SK-N-SH treated with all-trans-retinoic acid at 6 μM for 48 hours (cell line): Measurements from ENCODE around the gene NOL9.
"Not testable (repeated sequence)": the region's sequence is repeated elsewhere in the genome, so short reads cannot be mapped to it uniquely, and the experiment has no call there.

ENCODE experiments used
- ATAC-seq: fragments of 200-7000 bp; cut with Tn5 transposase; 3 replicates; pipeline ENCODE4 v1.9.1; 2020; ENCODE audit warnings: mild to moderate bottlenecking, moderate library complexity
- ARNTL ChIP-seq: fragments of 450-650 bp; formaldehyde crosslinking; IDR thresholded peaks from 2 replicates; pipeline ENCODE4 v1.5.0; 2020; ENCODE audit warnings: low read depth, mild to moderate bottlenecking, moderate library complexity, borderline replicate concordance
- BACH2 ChIP-seq: fragments of 250-450 bp; sonication (Bioruptor Pico); IDR thresholded peaks from 2 replicates; pipeline ENCODE4 v1.9.0; 2021; ENCODE audit warnings: mild to moderate bottlenecking, borderline replicate concordance
- CREB5 ChIP-seq: fragments of 250-450 bp; sonication (Bioruptor Pico); IDR thresholded peaks from 2 replicates; pipeline ENCODE4 v1.5.1; 2020; ENCODE audit warnings: low read depth, mild to moderate bottlenecking, moderate library complexity
- CSDC2 ChIP-seq: fragments of 250-450 bp; sonication (Bioruptor Pico); IDR thresholded peaks from 2 replicates; pipeline ENCODE4 v1.5.0; 2020; ENCODE audit warnings: mild to moderate bottlenecking, moderate library complexity
- CSRNP3 ChIP-seq: fragments of 250-450 bp; sonication (Bioruptor Pico); IDR thresholded peaks from 2 replicates; pipeline ENCODE4 v1.5.1; 2021; ENCODE audit warnings: mild to moderate bottlenecking, moderate library complexity
- ESRRG ChIP-seq: fragments of 250-450 bp; sonication (Bioruptor Pico); IDR thresholded peaks from 2 replicates; pipeline ENCODE4 v1.6.1; 2021; ENCODE audit warnings: mild to moderate bottlenecking
- GLIS3 ChIP-seq: fragments of 250-450 bp; sonication (Bioruptor Pico); IDR thresholded peaks from 2 replicates; pipeline ENCODE4 v1.5.0; 2020; ENCODE audit warnings: mild to moderate bottlenecking, moderate library complexity
- OSR1 ChIP-seq: fragments of 250-450 bp; sonication (Bioruptor Pico); IDR thresholded peaks from 2 replicates; pipeline ENCODE4 v1.8.0; 2022; ENCODE audit warnings: moderate library complexity, mild to moderate bottlenecking, inconsistent platforms
- PATZ1 ChIP-seq: fragments of 250-450 bp; sonication (Bioruptor Pico); IDR thresholded peaks from 2 replicates; pipeline ENCODE4 v1.8.0; 2020; ENCODE audit warnings: mild to moderate bottlenecking, moderate library complexity, borderline replicate concordance
- PPARA ChIP-seq: fragments of 250-450 bp; sonication (Bioruptor Pico); IDR thresholded peaks from 2 replicates; pipeline ENCODE4 v1.5.0; 2020; ENCODE audit warnings: mild to moderate bottlenecking, borderline replicate concordance
- RARB ChIP-seq: fragments of 250-450 bp; sonication (Bioruptor Pico); IDR thresholded peaks from 2 replicates; pipeline ENCODE4 v1.8.0; 2021; ENCODE audit warnings: mild to moderate bottlenecking, moderate library complexity
- SNAI2 ChIP-seq: fragments of 250-450 bp; sonication (Bioruptor Pico); IDR thresholded peaks from 2 replicates; pipeline ENCODE4 v1.5.0; 2020; ENCODE audit warnings: mild to moderate bottlenecking, moderate library complexity
- ZC3H10 ChIP-seq: fragments of 250-450 bp; sonication (Bioruptor Pico); IDR thresholded peaks from 2 replicates; pipeline ENCODE4 v1.5.1; 2021; ENCODE audit warnings: mild to moderate bottlenecking, moderate library complexity
- ZFP30 ChIP-seq: fragments of 450-650 bp; formaldehyde crosslinking; IDR thresholded peaks from 2 replicates; pipeline ENCODE4 v1.5.0; 2022; ENCODE audit warnings: mild to moderate bottlenecking, moderate library complexity
- ZNF565 ChIP-seq: fragments of 450-650 bp; formaldehyde crosslinking; conservative IDR thresholded peaks from 2 replicates; pipeline ENCODE4 v1.5.0; 2020; ENCODE audit warnings: low read depth, mild to moderate bottlenecking, moderate library complexity
- ZNF70 ChIP-seq: fragments of 450-650 bp; formaldehyde crosslinking; IDR thresholded peaks from 2 replicates; pipeline ENCODE4 v1.5.0; 2020; ENCODE audit warnings: mild to moderate bottlenecking, moderate library complexity
- ZNF8 ChIP-seq: fragments of 450-650 bp; formaldehyde crosslinking; IDR thresholded peaks from 2 replicates; pipeline ENCODE4 v1.5.0; 2020; ENCODE audit warnings: mild to moderate bottlenecking, moderate library complexity
- TF ChIP-seq, protein P1 (sequence below): fragments of 250-450 bp; sonication (Bioruptor Pico); IDR thresholded peaks from 2 replicates; pipeline ENCODE4 v1.5.0; 2020; ENCODE audit warnings: mild to moderate bottlenecking, moderate library complexity
- TF ChIP-seq, protein P2 (sequence below): fragments of 250-450 bp; sonication (Bioruptor Pico); IDR thresholded peaks from 2 replicates; pipeline ENCODE4 v1.8.0; 2021; ENCODE audit warnings: low read depth, mild to moderate bottlenecking, moderate library complexity, borderline replicate concordance

The NOL9 gene

DNA sequence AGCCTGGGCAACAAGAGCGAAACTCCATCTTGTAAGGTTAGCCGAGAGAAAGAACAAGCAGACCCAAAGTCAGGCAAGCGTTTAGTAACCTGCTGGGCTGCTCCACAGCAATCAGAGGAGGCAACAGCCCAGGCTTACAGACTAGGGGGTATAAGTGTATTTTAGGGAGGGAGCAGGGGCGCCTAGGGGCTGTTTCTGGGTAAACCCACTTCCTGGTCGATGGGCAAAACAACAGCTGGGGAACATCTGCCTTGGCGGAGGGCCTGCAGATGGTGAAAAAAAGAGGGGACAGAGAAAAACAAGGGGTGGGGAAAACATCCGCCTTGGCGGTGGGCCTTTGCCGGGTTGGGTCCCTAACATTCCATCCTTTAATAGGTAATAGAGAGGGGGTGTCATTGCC lies 6.0 kb upstream of the NOL9 start:
- no peak for ATAC-seq

DNA sequence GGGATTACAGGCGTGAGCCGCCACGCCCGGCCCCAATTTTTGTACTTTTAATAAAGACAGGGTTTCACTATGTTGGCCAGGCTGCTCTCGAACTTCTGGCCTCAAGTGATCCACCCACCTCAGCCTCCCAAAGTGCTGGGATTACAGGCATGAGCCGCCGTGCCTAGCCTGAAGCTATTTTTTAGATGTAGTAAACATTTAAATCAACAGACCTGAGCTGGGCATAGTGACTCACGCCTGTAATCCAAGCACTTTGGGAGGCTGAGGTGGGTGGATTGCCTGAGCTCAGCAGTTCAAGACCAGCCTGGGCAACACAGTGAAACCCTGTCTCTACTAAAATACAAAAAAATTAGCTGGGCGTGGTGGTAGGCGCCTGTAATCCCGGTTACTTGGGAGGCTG lies 4.8 kb upstream of the NOL9 start:
- not testable (repeated sequence) for ATAC-seq

More for the DNA sequence above, 6.0 kb upstream of the NOL9 start:
- TF ChIP-seq PPARA (CRISPR knock-in tag) (no peak), OSR1 (CRISPR knock-in tag) (no peak), BACH2 (no peak), CREB5 (CRISPR knock-in tag) (no peak), ZNF70 (CRISPR knock-in tag) (no peak), CSDC2 (CRISPR knock-in tag) (no peak), ZC3H10 (no peak), CSRNP3 (CRISPR knock-in tag) (no peak), RARB (CRISPR knock-in tag) (no peak), ESRRG (CRISPR knock-in tag) (no peak), SNAI2 (CRISPR knock-in tag) (no peak), ARNTL (CRISPR knock-in tag) (no peak), ZNF8 (CRISPR knock-in tag) (no peak), PATZ1 (CRISPR knock-in tag) (no peak), ZFP30 (CRISPR knock-in tag) (no peak)
- TF ChIP-seq, protein P1, sequence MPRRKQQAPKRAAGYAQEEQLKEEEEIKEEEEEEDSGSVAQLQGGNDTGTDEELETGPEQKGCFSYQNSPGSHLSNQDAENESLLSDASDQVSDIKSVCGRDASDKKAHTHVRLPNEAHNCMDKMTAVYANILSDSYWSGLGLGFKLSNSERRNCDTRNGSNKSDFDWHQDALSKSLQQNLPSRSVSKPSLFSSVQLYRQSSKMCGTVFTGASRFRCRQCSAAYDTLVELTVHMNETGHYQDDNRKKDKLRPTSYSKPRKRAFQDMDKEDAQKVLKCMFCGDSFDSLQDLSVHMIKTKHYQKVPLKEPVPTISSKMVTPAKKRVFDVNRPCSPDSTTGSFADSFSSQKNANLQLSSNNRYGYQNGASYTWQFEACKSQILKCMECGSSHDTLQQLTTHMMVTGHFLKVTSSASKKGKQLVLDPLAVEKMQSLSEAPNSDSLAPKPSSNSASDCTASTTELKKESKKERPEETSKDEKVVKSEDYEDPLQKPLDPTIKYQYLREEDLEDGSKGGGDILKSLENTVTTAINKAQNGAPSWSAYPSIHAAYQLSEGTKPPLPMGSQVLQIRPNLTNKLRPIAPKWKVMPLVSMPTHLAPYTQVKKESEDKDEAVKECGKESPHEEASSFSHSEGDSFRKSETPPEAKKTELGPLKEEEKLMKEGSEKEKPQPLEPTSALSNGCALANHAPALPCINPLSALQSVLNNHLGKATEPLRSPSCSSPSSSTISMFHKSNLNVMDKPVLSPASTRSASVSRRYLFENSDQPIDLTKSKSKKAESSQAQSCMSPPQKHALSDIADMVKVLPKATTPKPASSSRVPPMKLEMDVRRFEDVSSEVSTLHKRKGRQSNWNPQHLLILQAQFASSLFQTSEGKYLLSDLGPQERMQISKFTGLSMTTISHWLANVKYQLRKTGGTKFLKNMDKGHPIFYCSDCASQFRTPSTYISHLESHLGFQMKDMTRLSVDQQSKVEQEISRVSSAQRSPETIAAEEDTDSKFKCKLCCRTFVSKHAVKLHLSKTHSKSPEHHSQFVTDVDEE (CRISPR knock-in tag) = no peak
- TF ChIP-seq, protein P2, sequence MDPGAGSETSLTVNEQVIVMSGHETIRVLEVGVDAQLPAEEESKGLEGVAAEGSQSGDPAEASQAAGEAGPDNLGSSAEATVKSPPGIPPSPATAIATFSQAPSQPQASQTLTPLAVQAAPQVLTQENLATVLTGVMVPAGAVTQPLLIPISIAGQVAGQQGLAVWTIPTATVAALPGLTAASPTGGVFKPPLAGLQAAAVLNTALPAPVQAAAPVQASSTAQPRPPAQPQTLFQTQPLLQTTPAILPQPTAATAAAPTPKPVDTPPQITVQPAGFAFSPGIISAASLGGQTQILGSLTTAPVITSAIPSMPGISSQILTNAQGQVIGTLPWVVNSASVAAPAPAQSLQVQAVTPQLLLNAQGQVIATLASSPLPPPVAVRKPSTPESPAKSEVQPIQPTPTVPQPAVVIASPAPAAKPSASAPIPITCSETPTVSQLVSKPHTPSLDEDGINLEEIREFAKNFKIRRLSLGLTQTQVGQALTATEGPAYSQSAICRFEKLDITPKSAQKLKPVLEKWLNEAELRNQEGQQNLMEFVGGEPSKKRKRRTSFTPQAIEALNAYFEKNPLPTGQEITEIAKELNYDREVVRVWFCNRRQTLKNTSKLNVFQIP (CRISPR knock-in tag) = no peak

DNA sequence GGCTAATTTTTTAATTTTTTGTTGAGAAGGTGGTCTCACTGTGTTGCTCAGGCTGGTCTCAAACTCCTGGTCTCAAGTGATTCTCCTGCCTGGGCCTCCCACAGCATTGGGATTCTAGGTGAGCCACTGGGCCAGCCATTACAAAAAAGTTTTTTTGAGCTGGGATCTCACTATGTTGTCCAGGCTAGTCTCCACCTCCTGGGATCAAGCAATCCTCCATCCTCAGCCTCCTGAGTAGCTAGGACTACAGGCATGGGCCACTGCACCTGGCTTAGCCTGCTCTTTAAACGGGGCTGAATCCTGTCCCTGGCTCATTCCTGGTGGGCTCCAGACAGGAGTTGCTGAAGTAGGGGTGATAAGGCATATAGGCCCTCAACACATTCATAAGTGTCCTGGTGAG lies 3.3 kb upstream of the NOL9 start:
- no peak for ATAC-seq
- TF ChIP-seq ZNF565 (CRISPR knock-in tag) (no peak), GLIS3 (CRISPR knock-in tag) (no peak), ZC3H10 (no peak), PATZ1 (CRISPR knock-in tag) (no peak), SNAI2 (CRISPR knock-in tag) (no peak), ESRRG (CRISPR knock-in tag) (no peak)
- TF ChIP-seq, protein P1 (CRISPR knock-in tag) = no peak
